Raji (cell line): ENCODE measurements around the gene CD300LD.

Experiments
- POLR2A ChIP-seq: IDR thresholded peaks from 2 replicates; pipeline ENCODE4 v1.6.1; 2011; ENCODE audit warnings: low read depth, low read length, control low read depth; ENCODE audit not compliant: insufficient read depth

The CD300LD gene

DNA sequence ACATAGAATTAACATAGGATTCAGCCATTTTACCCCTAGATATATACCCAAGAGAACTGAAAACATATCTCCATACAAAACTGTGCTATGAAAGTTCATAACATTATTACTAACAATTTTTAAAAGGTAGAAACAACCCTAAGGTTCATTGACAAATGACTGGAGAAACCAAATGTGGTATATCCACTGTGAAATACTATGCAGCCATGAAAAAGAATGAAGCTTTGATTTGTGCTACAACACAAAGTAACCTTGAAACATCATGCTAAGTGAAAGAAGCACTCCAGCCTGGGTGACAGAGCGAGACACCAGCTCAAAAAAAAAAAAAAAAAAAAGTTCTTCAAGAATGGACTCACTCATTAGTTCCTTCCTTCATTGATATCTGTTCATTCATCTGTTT lies 580 bp downstream of the CD300LD start:
- TF ChIP-seq POLR2A = no peak

DNA sequence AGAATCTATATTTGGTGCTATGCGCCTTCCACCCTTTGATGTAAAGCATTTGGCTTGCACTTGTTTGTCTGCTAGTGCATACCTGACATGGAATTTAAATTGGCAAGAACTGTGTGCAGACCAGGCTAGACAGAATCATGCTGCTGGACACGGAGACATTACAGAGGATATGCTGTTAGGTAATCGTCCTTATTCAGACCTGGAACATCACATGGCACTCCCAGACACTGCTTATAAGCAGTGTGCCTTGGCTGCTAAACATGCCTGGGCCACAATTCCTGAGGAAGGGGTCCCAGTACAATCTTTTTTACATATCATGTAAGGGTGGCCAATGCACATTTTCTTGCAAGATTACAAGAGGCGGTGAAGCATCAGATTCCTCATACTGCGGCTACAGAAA lies 6.4 kb downstream of the CD300LD start:
- TF ChIP-seq POLR2A = no peak

DNA sequence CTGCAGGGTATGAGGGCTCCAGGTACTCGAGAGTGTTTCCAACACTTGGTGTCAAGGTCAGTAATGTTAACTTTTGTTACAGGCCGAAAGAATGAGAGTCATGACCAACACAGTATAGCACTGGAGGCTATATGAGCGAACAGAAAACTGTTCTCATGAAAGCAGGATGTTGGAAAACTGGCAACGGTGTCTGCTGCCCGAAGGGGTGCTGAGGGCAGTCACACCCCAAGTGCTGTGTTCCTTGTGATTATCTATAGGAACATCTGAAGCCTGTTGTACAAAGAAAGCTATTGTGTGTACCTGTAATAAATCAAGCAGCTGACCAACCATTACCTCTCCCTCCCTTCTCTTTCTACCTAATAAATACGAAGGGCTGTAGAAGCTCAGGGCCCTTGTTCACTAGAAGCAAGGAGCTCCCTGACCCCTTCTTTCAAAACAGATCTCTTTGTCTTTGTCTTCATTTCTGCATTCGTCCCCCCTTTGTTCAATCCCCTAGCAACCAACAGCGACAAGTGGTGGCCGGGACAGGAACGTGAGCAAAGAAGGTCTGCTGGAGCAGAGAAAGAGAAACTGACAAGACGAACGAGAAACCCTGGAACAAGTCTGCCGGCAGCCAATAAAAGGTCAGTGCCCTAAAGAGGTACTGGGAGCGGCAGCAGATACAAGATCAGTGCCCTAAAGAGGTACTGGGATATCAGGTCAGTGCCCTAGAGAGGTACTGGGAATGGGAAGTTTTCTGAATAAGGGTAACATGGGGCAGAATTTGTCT lies 7.6 kb downstream of the CD300LD start:
- TF ChIP-seq POLR2A = no peak

DNA sequence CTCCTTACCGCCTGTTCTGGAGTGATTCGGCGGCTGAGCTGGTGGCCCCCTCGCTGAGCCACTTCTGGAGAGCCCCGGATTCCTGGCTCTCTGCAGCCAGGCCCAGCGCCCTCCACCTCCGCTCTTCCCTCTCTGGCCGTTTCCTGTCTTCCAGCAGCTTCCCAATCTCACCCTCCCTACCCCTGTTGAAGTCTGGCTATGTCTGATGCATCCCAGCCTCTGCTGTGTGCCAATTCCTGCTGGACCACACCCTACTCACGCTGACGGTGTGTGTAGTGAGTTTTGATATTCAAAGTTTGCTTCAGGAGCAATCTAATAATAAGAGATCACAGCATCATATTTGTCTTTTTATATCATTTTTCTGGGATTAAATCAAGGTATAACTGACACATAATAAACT lies 9.4 kb downstream of the CD300LD start:
- no peak for TF ChIP-seq POLR2A

DNA sequence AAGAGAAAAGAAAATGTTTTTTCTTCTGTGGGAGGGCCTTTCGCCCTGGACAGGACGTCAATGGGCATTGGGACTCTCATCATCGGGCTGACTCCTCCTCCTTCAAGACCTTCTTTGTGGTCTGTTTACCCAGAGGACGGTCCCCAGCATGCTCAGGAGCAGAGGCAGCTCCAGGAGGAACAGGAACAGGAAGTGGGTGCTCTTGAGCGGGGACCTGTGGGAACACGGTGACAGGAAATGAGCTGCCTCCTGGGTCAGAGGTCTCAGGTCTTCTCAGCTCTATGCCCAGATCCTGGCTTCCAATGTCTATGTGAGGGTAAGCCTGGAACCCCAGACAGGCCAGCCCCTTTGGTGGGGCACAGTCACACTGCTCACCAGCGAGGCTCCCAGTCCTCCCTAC lies 12.2 kb downstream of the CD300LD start:
- TF ChIP-seq POLR2A = no peak

DNA sequence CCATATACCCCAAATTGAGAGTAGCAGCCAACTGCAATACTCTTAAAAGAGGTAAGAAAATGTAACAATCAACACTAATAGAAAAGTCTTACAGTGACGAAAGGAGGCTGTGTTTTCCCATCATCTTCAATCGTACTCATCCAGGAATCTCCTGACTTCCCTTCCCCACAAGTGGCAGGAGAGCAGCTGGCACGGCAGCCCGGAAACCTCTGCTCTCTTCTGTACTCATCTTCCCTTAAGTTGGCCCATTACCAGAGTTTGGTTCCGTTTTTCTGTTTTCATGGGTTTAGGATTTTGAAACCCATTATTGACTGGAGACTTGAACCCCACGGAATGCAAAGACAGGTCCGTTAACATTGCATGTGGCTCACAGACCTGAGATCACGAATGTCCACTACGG lies 13.1 kb downstream of the CD300LD start:
- no peak for TF ChIP-seq POLR2A

DNA sequence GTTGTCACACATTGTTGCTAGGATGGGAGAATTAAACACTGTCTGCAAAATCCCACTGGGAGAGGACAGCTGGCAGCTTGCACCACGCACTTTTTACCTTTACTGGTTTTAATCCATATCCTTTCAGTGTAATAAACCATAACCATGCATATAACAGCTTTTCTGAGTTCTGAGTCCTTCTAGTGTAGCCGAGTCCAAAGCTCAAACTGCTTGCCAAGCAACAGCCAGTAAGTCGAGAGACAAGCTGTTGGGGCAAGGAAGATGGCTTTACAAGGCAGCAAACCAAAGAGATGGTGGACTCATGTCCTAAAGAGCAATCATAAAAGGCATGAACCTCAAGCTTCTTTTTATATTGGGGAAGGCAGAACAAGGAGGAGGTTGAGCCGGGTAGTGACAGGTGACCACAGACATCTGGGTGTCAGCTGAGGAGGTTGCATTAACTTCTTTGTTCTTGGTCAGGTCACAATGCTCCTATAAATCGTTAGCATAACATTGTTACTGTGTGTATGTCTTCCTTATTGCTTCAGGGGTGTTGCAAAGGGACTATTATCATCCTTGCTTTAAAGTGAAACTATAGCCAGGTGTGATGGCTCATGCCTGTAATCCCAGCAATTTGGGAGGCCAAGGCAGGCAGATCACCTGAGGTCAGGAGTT lies 17.5 kb downstream of the CD300LD start:
- TF ChIP-seq POLR2A = no peak

DNA sequence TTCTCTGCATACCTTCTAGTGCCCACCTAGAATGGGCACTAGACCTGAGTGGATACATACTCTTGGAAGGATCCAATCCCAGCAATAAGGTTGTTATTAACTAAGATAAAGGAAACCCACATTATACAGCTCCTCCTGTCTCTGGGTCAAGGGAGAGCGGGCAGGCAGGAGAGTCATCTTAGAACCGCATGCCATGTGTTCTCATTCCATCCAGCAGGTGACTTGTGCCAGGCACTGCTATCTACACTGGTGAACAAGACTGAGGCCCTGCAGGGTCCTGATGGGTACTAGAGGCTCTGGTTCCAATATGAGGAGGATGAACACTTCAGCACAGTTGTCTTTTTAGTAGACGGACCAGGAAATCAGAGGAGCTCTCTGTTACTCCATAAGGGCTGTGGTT lies 18.9 kb downstream of the CD300LD start:
- no peak for TF ChIP-seq POLR2A

DNA sequence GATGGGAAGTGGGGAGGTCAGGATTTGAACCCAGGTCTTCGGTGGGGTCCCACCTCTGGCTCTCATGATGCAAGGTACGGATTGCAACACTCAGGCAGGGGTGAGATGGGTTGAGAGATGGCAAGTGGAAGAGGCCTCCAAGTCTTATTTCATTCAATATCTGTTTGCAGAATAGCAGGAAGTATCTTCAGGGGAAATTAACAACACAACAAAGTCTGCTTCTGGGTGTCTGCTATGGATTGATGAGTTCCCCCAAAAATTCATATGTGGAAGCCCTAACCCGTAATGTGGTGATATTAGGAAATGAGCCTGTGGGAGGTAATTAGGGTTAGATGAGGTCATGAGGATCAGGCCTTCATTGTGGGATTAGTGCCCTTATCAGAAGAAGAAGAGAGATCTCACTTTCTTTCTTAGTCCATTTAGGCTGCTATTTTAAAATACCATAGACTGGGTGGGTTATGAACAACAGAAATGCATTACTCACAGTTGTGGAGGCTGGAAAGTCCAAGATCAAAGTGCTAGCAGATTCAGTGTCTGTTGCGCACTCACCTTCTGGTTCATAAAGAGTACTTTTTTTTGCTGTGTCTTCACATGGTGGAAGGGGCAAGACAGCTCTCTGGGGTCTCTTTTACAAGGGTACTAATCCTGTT lies 20.3 kb downstream of the CD300LD start:
- TF ChIP-seq POLR2A = no peak

DNA sequence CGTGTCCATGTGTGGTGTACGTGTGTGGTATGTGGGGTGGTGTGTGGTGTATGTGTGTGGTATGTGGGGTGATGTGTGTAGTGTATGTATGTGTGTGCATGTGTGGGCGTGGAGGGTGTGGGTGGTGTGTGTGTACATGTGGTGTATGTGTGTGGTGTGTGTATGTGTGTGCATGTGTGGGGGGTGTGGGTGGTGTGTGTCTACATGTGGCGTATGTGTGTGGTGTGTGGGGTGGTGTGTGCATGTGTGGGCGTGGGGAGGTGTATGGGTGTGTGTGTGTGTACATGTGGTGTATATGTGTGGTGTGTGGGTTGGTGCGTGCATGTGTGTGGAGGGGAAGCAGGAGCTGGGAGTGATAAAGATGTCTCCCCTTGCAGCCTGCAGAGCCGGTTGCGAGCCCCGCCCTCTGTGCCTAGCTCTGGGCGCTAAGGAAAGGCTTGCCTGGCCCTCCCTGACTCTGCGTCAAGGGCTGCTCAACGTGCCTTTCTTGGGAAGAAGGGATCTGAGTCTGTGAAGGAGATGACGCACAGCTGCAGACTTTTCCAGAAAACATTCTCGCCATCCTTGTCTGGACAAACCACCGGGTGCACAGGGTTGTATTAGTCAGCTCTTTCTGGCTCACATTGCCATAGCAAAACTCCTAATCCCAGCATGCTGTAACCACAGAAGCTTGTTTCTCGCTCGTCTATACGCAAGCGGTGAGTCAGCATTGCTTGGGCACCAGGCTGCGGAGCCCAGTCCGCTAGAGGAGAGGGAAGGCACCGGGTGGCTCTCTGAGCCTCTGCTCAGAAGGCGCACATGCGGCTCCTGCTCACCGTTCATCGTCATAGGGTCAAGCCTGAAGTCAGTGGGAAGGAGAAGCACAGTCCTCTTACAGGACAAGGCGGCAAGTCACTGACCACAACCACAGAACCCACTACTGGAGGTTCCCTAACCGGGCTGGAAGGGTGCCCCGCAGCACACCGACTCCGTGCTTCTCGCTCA lies 22.8 kb downstream of the CD300LD start:
- no peak for TF ChIP-seq POLR2A

DNA sequence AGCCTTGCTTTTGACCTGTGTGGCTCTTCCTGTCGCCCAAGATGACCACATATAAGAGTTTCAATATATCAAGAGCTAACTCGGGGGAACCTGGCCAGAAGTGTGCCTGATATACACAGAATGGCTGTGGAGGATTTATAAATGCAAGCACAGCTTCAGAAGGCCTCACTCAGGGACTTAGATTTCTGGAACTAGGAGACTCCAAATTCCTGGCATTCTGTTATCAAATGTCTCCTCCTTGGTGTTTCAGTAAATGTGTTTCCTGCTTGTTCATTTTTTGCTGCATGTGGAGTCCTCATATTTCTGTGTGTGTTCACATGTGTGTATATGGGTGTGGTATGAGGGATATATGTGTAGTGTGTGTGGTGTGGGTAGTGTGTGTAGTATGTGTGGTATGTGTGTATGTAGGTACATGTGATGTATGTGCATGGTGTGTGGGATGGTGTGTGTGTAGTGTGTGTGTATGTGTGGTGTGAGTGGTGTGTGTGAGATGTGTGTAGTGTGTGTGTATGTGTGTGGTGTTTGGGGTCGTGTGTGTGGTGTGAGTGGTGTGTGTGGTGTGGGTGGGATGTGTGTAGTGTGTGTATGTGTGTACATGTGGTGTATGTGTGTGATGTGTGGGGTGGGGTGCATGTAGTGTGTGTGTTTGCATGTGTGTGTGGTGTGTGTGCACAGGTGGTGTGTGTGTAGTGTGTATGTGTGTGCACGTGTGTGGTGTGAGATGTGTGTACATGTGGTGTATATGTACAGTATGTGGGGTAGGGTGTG lies 23.8 kb downstream of the CD300LD start:
- no peak for TF ChIP-seq POLR2A

DNA sequence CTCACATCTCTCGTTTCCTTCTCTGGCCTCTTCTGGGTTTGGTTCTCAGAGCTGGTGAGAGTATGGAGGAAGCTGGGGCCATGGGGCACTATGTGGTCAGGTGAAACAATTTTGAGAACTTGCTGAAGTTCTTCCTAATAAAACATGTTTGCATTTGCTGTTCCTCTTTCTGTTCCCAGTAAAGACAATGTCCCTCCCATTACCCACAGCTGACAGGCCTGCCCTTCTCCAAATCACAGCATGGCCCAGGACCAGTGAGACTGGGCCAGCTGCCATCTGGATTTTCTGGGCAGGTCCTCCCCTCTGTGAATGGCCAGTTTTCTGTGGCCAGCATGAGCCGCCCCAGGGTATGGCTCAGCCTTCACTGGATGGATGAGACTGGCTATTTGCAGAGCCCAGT lies 24.7 kb downstream of the CD300LD start, which contains the start of gene CD300H:
CD300H (minus strand) TSS at position 113 of the 400 bp plus-strand sequence.
- no peak for TF ChIP-seq POLR2A

DNA sequence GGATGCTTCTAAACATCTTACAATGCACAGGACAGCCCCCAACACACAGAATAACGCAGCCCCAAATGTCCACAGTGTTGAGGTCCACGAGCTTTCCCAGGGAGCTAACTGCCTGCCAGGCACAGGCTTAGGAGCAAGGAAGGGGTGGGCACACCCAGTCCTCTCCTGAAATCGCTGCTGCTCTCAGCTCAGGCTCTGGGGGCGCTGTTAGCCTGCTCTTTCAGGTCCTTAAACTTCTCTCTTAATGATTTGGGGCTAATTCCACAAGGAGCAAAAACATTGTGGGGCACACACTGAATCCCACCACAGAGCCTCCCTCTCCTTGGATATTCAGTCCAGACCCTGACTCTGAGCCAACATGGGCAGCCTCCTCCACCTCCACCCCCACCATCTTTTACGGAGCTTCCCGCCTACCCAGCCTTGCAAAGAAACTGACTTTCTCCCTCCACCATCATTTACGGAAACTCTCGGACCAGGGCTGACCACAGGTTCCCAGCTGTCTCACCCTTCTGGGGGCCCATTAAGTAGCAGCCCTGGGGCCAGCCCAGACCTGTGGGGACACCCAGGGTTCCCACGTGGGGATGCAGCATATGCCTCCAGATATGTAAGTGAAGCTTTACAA lies 25.8 kb downstream of the CD300LD start:
- no peak for TF ChIP-seq POLR2A

DNA sequence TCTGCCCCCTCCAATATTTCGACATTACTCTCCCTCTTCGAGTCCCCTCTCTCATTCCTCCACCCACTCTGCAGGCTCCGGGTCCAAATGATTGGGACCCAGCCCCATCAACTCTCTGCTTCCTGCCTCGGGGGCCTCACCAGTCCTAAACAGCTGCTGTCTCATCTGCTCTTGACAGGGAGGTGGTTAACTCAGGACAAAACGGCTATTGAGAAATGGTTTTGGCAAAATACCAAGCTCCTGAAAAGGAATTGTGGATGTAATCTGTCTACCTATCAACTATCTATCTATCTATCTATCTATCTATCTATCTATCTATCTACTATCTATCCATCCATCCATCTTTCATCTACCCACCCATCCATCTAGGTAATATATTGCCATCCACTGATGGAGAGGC lies 27.0 kb downstream of the CD300LD start:
- TF ChIP-seq POLR2A = no peak

DNA sequence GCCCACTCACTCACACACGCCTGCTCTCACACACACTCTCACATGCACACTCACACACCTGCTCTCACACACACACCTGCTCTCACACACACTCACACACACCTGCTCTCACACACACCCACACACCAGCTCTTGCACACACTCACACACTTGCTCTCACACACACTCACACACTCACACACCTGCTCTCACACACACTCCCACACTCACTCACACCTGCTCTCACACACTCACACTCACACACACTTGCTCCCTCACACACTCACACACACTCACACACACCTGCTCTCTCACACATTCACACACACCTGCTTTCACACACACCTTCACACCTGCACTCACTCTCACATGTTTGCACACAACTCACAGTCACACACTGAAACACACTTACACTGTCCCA lies 28.7 kb downstream of the CD300LD start:
- no peak for TF ChIP-seq POLR2A
